K562 (cell line): ENCODE data around the gene PLEKHG4B. TPM values are rescaled to one million over a fixed set of nuclear protein-coding genes. Genes with fewer than 3 reads are reported as not detected.

Experiments
- ATAC-seq: fragments of 200-7000 bp; cut with Tn5 transposase; 3 replicates; pipeline ENCODE4 v1.9.1; 2020; ENCODE audit warnings: moderate library complexity
- BruUV-seq: library from RNA; stranded (reverse); fragments of 400-500 nt; replicated peaks from 2 replicates; lab custom pipeline; 2021; lab: Mats Ljungman, UMichigan
- CTCF ChIA-PET: fragments of 300-600 bp; formaldehyde crosslinking; extraction: SDS; loops from one replicate; lab custom pipeline; 2021; ENCODE audit warnings: low intra/inter-chr PET ratio; lab: Yijun Ruan, JAX
- POLR2A ChIA-PET: fragments of 300-600, 350-650 bp; sonication (Branson Sonifier 250); formaldehyde crosslinking; extraction: SDS; loops from one replicate; lab custom pipeline; 2021; ENCODE audit warnings: antibody characterized with exemption, inconsistent platforms; lab: Yijun Ruan, JAX
- DNase-seq, 4 experiments: peaks; one replicate each; pipeline versions ENCODE4 v3.0.0 to v3.0.0-alpha.2; 2011 to 2018; ENCODE audit warnings: low spot score in 3 of 4, mixed read lengths in 3 of 4; ENCODE audit errors: extremely low read depth in 1 of 4
- FAIRE-seq: peaks from 2 replicates; lab custom pipeline; 2011; peaks lifted over from hg19 to GRCh38; lab: Jason Lieb, UNC
- H2AFZ ChIP-seq: 2 replicates; pipeline ENCODE4 v1.6.0; 2011; ENCODE audit warnings: low read depth, low read length, control low read depth, inconsistent platforms
- H3K27ac ChIP-seq: fragments of 200-600 bp; 3 replicates; pipeline ENCODE4 v1.8.0; 2011; ENCODE audit warnings: low read depth, mild to moderate bottlenecking, control low read depth, inconsistent platforms, low read length, moderate library complexity, mixed read lengths; ENCODE audit errors: extremely low read depth
- H3K27me3 ChIP-seq, 2 experiments: fragments of 300-600 bp in 1 of 2; 2 replicates in 1 of 2; 3 replicates in 1 of 2; pipeline versions ENCODE4 v1.6.0 to v1.8.0; 2011; ENCODE audit warnings: inconsistent platforms in 2 of 2, low read length in 2 of 2, mild to moderate bottlenecking in 1 of 2, mixed read lengths in 1 of 2, moderate library complexity in 1 of 2; ENCODE audit not compliant: control insufficient read depth in 2 of 2, insufficient read depth in 2 of 2
- H3K36me3 ChIP-seq: fragments of 300-600 bp; 3 replicates; pipeline ENCODE4 v1.8.0; 2011; ENCODE audit warnings: mild to moderate bottlenecking, low read length, inconsistent platforms; ENCODE audit not compliant: control insufficient read depth, insufficient read depth
- H3K4me1 ChIP-seq, 2 experiments: fragments of 200-600 bp in 1 of 2; replicated peaks in 1 of 2; 2 replicates in 1 of 2; 3 replicates in 1 of 2; pipeline versions ENCODE4 v1.5.1 to v1.8.0; 2011; ENCODE audit warnings: inconsistent platforms in 2 of 2, low read length in 2 of 2, mild to moderate bottlenecking in 1 of 2, mixed read lengths in 1 of 2, moderate library complexity in 1 of 2; ENCODE audit not compliant: control insufficient read depth in 2 of 2, insufficient read depth in 2 of 2
- H3K4me2 ChIP-seq: 2 replicates; pipeline ENCODE4 v1.6.1; 2011; ENCODE audit warnings: low read length, control low read depth, inconsistent platforms, mixed read lengths; ENCODE audit not compliant: insufficient read depth
- H3K4me3 ChIP-seq: fragments of 200-600 bp; sonication (generic), shearing (Covaris generic); 2 replicates; pipeline ENCODE4 v1.5.1; 2016; ENCODE audit warnings: control low read depth, inconsistent platforms
- H3K79me2 ChIP-seq: fragments of 200-600 bp; 3 replicates; pipeline ENCODE4 v1.8.0; 2011; ENCODE audit warnings: low read length, inconsistent platforms; ENCODE audit not compliant: control insufficient read depth, insufficient read depth
- H3K9ac ChIP-seq, 2 experiments: 2 replicates each; pipeline versions ENCODE4 v1.6.0 to v1.6.1; 2011; ENCODE audit warnings: low read depth in 2 of 2, low read length in 2 of 2, control low read depth in 1 of 2, inconsistent platforms in 1 of 2, mild to moderate bottlenecking in 1 of 2, mixed read lengths in 1 of 2; ENCODE audit not compliant: insufficient read depth in 1 of 2
- H3K9me1 ChIP-seq: one replicate; pipeline ENCODE4 v1.6.0; 2011; ENCODE audit warnings: inconsistent platforms, mild to moderate bottlenecking, low read length, moderate library complexity; ENCODE audit not compliant: control insufficient read depth, insufficient read depth
- H3K9me3 ChIP-seq: replicated peaks from 2 replicates; pipeline ENCODE4 v1.5.1; 2011; ENCODE audit warnings: low read depth, low read length, inconsistent platforms; ENCODE audit not compliant: control insufficient read depth, insufficient read depth
- H4K20me1 ChIP-seq: replicated peaks from 2 replicates; pipeline ENCODE4 v1.6.1; 2011; ENCODE audit warnings: low read length, inconsistent platforms, mixed read lengths; ENCODE audit not compliant: control insufficient read depth, insufficient read depth
- CHD1 ChIP-seq: fragments of 200-600 bp; sonication (generic); IDR thresholded peaks from one replicate; pipeline ENCODE4 v1.6.1; 2012; ENCODE audit warnings: mild to moderate bottlenecking, moderate library complexity, low read length, inconsistent platforms
- HDAC6 ChIP-seq: IDR thresholded peaks from 2 replicates; pipeline ENCODE4 v1.6.1; 2012; ENCODE audit warnings: low read depth, mild to moderate bottlenecking, control low read depth, inconsistent platforms, low read length, moderate library complexity
- HSF4 ChIP-seq: fragments of 250-450 bp; sonication (Bioruptor Pico); IDR thresholded peaks from 2 replicates; pipeline ENCODE4 v2.1.2; 2022; ENCODE audit warnings: mild to moderate bottlenecking, moderate library complexity, borderline replicate concordance
- KLF10 ChIP-seq: fragments of 250-450 bp; sonication (Bioruptor Pico); IDR thresholded peaks from 2 replicates; pipeline ENCODE4 v1.6.1; 2021; ENCODE audit warnings: matching md5 sums
- MYNN ChIP-seq, 2 experiments: sonication (generic); formaldehyde crosslinking in 1 of 2; IDR thresholded peaks; 2 replicates each; pipeline versions ENCODE4 v1.5.0 to v1.6.1; 2016 to 2020; ENCODE audit warnings: antibody characterized with exemption in 1 of 2, missing genetic modification reagents in 1 of 2
- SAFB ChIP-seq: fragments of 200-400 bp; formaldehyde crosslinking; IDR thresholded peaks from 2 replicates; pipeline ENCODE4 v1.6.1; 2017; ENCODE audit warnings: low read depth, low read length, borderline replicate concordance
- ZNF165 ChIP-seq: fragments of 250-450 bp; sonication (Bioruptor Pico); IDR thresholded peaks from 2 replicates; pipeline ENCODE4 v1.4.0; 2020; ENCODE audit warnings: borderline replicate concordance
- ZNF511 ChIP-seq: sonication (generic); formaldehyde crosslinking; IDR thresholded peaks from 2 replicates; pipeline ENCODE4 v1.8.0; 2022; ENCODE audit warnings: mild to moderate bottlenecking, missing genetic modification reagents
- WGBS: fragments of 100-300 bp; shearing (Covaris generic); methylation state at CpG from one replicate; pipeline ENCODE4 v1.1.6; 2016; ENCODE audit warnings: low coverage, mixed read lengths; ENCODE audit not compliant: insufficient coverage; ENCODE audit errors: missing lambda C conversion rate; 5-methylcytosine and 5-hydroxymethylcytosine counted together
- in situ Hi-C: fragments of 300-500 bp; cut with MboI; formaldehyde crosslinking; loops from 4 replicates; pipeline ENCODE4 v1.15.0; 2018; ENCODE audit warnings: inconsistent platforms, mixed read lengths
- intact Hi-C: fragments of 100-400 bp; cut with micrococcal nuclease; formaldehyde crosslinking; loops from 2 replicates; pipeline ENCODE4 v1.14.2; 2022
- polyA plus RNA-seq, 8 experiments: library from polyadenylated mRNA; depleted of rRNA in 4 of 8; stranded (reverse) in 5 of 8; unstranded in 3 of 8; fragments of >200 nt; fragmentation: Nextera tagmentation in 2 of 8; fragmentation: Illumina TruSeq in 1 of 8; extraction: Ambion mirVana in 2 of 8; extraction: Trizol in 1 of 8; gene quantifications; 2 replicates each; pipeline versions ENCODE4 v1.2.1 to v1.2.3, GENCODE V29; 2011 to 2014; ENCODE audit warnings: inconsistent platforms in 1 of 8, missing spikeins in 1 of 8
- total RNA-seq, 7 experiments: library from RNA; depleted of rRNA in 6 of 7; stranded (reverse); fragments of >200 nt in 6 of 7; fragmentation: Illumina TruSeq in 2 of 7; extraction: Trizol in 2 of 7; gene quantifications; 2 replicates each; pipeline versions ENCODE4 v1.2.1 to v1.2.3, GENCODE V29; 2011 to 2021; ENCODE audit warnings: low replicate concordance in 1 of 7
- TF ChIP-seq, protein P1 (sequence below): sonication (generic); formaldehyde crosslinking; IDR thresholded peaks from 2 replicates; pipeline ENCODE4 v1.8.1; 2023; ENCODE audit warnings: mild to moderate bottlenecking, missing genetic modification reagents
- TF ChIP-seq, protein P2 (sequence below), 2 experiments: fragments of 450-650 bp; conservative IDR thresholded peaks; 2 replicates each; pipeline ENCODE4 v1.6.1; 2017; ENCODE audit warnings: mild to moderate bottlenecking in 2 of 2, moderate library complexity in 2 of 2
- TF ChIP-seq, protein P3 (sequence below), 3 experiments: fragments of 200-800 bp in 1 of 3; sonication (Bioruptor generic) in 1 of 3; sonication (generic) in 1 of 3; formaldehyde crosslinking in 1 of 3; IDR thresholded peaks; 2 replicates each; pipeline versions ENCODE4 v1.6.1 to v1.8.0; 2016 to 2022; ENCODE audit warnings: mild to moderate bottlenecking in 2 of 3, missing compliant biosample characterization in 2 of 3, missing genetic modification characterization in 2 of 3, missing genetic modification reagents in 1 of 3

PLEKHG4B gene
- total and polyA plus RNA-seq, 9 of the 15 experiments (the other 6 are each of a cell fraction or from before 2014, with no cell fraction given) = 0.02 TPM; not detected in 8

DNA sequence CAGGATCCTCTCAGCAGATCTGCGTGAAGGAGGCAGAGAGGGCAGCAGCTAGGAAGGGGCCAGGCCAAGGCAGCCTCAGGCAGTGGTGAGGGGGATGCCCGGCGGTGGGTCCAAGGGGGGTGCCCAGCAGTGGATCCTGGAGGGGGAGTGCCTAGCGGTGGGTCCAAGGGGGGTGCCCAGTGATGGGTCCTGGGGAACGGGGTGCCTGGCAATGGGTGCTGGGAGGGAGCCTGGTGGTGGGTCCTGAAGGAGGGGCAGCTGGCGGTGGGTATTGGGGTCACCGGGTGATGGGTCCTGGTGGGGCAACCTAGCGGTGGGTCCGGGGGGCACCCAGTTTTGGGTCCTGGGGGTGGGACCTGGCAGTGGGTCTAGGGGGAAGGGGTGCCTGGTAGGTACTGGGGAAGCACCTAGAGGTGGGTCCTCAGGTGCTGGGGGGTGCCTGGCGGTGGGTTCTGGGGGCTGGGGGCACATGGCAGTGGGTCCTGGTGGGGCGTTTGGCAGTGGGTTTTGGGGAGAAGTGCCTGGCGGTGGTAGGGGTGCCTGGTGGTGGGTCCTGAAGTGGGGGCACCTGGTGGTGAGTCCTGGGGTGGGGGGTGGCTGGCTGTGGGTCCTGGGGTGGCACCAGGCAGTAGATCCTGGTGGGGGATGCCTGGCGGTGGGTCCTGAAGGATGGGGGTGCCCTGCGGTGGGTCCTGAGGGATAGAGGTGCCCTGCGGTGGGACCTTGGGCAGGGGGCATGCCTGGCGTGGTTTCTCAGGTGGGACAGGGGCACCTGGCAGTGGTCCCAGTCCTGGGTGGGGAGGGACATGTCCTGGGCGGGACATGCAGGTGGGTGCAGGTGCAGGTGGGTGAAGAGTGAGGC lies 101.2 kb downstream of the PLEKHG4B start (continued):
- TF ChIP-seq MYNN (IDR thresholded peaks at IDR 0.05) = no peak
- TF ChIP-seq MYNN (CRISPR knock-in tag; IDR thresholded peaks at IDR 0.05) = no peak
- no peak for TF ChIP-seq ZNF165 (CRISPR knock-in tag)
- TF ChIP-seq KLF10 (CRISPR knock-in tag) = no peak
- TF ChIP-seq SAFB = no peak
- no peak for TF ChIP-seq HSF4 (CRISPR knock-in tag)
- TF ChIP-seq, protein P1, sequence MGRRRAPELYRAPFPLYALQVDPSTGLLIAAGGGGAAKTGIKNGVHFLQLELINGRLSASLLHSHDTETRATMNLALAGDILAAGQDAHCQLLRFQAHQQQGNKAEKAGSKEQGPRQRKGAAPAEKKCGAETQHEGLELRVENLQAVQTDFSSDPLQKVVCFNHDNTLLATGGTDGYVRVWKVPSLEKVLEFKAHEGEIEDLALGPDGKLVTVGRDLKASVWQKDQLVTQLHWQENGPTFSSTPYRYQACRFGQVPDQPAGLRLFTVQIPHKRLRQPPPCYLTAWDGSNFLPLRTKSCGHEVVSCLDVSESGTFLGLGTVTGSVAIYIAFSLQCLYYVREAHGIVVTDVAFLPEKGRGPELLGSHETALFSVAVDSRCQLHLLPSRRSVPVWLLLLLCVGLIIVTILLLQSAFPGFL (CRISPR knock-in tag) = no peak

- TF ChIP-seq, protein P2, sequence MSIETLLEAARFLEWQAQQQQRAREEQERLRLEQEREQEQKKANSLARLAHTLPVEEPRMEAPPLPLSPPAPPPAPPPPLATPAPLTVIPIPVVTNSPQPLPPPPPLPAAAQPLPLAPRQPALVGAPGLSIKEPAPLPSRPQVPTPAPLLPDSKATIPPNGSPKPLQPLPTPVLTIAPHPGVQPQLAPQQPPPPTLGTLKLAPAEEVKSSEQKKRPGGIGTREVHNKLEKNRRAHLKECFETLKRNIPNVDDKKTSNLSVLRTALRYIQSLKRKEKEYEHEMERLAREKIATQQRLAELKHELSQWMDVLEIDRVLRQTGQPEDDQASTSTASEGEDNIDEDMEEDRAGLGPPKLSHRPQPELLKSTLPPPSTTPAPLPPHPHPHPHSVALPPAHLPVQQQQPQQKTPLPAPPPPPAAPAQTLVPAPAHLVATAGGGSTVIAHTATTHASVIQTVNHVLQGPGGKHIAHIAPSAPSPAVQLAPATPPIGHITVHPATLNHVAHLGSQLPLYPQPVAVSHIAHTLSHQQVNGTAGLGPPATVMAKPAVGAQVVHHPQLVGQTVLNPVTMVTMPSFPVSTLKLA (conservative IDR thresholded peaks at IDR 0.05) = 0 out of 4 replicates have a peak, but pooled peaks of 1 of the 2 experiments have one; percentile 23
- TF ChIP-seq ZNF511 (no peak), HDAC6 (no peak), CHD1 (no peak)
- TF ChIP-seq, protein P3, sequence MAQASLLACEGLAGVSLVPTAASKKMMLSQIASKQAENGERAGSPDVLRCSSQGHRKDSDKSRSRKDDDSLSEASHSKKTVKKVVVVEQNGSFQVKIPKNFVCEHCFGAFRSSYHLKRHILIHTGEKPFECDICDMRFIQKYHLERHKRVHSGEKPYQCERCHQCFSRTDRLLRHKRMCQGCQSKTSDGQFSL (CRISPR knock-in tag; IDR thresholded peaks at IDR 0.05) = no peak
- TF ChIP-seq, protein P3 (tag; IDR thresholded peaks at IDR 0.05) = no peak
- no peak overlapping the region for H3K9ac ChIP-seq
- 29% methylated on average over 15 of the region's 15 CpGs for WGBS
- H3K4me3 ChIP-seq = no peak overlapping the region
- H2AFZ ChIP-seq = no peak overlapping the region
- H3K79me2 ChIP-seq = no peaks in the 10 kb centered on the region
- ChIA-PET CTCF (no interaction called here), POLR2A (interaction anchor here (0.6 to 1.5 kb wide), 4 partner anchors 9 to 14 kb away, joined by 3 to 7 read pairs (median 4); no protein-coding TSS in a partner anchor)
- H3K4me2 ChIP-seq = no peak overlapping the region
- DNase-seq (no peak), ATAC-seq (no peak), FAIRE-seq (peak; percentile 37)
- no TSS peak for BruUV-seq
- H3K9me1 ChIP-seq = no peaks in the 10 kb centered on the region
- peaks cover 0 to 57% of the 10 kb centered on the region in 2 experiments; a peak in 2 of 5 replicates for H3K4me1 ChIP-seq
- H4K20me1 ChIP-seq = peaks cover 12% of the 10 kb centered on the region
- peaks cover 27 to 57% of the 10 kb centered on the region in 2 experiments; a peak in 4 of 5 replicates for H3K27me3 ChIP-seq
- intact Hi-C loops (no loop called here), in situ Hi-C loops (no loop called here)
- H3K27ac ChIP-seq = no peak overlapping the region
- H3K9me3 ChIP-seq = no peaks in the 10 kb centered on the region
- H3K36me3 ChIP-seq = no peaks in the 10 kb centered on the region
Observed at GRCh38 chr5:194102-194501, 102.1 kb downstream of the PLEKHG4B start.
